ENCODE data around the gene EMID1.

- TF ChIP-seq POLR2A (IDR thresholded peaks at IDR 0.05; ENCODE audit: low read length) (no peak), GATA1 (IDR thresholded peaks at IDR 0.05; ENCODE audit: low read depth, low read length) (no peak)
Measured at GRCh38 chr22:29258407-29259252, 52.9 kb downstream of the EMID1 start.

Data from erythroblast (primary cell).